ENCODE measurements around the gene OR10A4.

GRCh38 chr11:6843670-6844069 is 32.8 kb upstream of the OR10A4 start:
- TF ChIP-seq CTCF (IDR thresholded peaks at IDR 0.05) (no peak), POLR2A (IDR thresholded peaks at IDR 0.05) (no peak)

Measured in vagina (tissue), 2 donors.